Retinal pigment epithelial cell (primary cell): ENCODE results near the gene MAS1L.

Source experiments
- DNase-seq: peaks from one replicate; pipeline ENCODE4 v3.0.0-alpha.2; 2010; ENCODE audit warnings: low read depth
- H3K4me3 ChIP-seq: 2 replicates; pipeline ENCODE4 v1.5.1; 2011; ENCODE audit warnings: mild to moderate bottlenecking, low read length, control low read depth, moderate library complexity
- TF ChIP-seq, protein P1 (sequence below): conservative IDR thresholded peaks from 2 replicates; pipeline ENCODE4 v1.5.1; 2011; ENCODE audit warnings: low read depth, low read length, control low read depth, inconsistent platforms

The MAS1L gene

GRCh38 chr6:29474996-29475395 is 12.8 kb downstream of the MAS1L start:
- H3K4me3 ChIP-seq: no peak overlapping the region
- TF ChIP-seq, protein P1, sequence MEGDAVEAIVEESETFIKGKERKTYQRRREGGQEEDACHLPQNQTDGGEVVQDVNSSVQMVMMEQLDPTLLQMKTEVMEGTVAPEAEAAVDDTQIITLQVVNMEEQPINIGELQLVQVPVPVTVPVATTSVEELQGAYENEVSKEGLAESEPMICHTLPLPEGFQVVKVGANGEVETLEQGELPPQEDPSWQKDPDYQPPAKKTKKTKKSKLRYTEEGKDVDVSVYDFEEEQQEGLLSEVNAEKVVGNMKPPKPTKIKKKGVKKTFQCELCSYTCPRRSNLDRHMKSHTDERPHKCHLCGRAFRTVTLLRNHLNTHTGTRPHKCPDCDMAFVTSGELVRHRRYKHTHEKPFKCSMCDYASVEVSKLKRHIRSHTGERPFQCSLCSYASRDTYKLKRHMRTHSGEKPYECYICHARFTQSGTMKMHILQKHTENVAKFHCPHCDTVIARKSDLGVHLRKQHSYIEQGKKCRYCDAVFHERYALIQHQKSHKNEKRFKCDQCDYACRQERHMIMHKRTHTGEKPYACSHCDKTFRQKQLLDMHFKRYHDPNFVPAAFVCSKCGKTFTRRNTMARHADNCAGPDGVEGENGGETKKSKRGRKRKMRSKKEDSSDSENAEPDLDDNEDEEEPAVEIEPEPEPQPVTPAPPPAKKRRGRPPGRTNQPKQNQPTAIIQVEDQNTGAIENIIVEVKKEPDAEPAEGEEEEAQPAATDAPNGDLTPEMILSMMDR: no peak
- no peak for DNase-seq

DNA sequence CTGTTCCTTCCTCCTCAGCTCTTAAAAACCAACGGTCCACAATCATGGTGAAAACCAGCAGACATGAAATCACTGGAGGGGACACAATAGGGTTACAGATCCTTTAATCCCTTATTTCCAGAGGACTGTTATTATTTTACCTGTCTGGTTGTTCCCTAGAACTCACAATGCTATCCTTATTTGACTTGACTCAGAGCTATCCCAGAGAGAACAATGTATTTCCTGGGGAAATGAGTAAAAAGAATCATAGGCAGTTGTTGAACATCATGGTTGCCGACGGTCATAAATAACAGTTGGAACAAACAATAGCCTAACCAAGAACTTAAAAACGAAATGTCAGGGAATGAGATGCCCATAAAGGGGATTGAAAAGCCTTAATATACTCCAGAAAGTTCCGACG is 21.5 kb downstream of the MAS1L start:
- no peak for DNase-seq
- TF ChIP-seq, protein P1: no peak
- H3K4me3 ChIP-seq: no peak overlapping the region

GRCh38 chr6:29465801-29466200 is 22.0 kb downstream of the MAS1L start:
- DNase-seq: no peak
- TF ChIP-seq, protein P1: no peak
- no peak overlapping the region for H3K4me3 ChIP-seq

DNA sequence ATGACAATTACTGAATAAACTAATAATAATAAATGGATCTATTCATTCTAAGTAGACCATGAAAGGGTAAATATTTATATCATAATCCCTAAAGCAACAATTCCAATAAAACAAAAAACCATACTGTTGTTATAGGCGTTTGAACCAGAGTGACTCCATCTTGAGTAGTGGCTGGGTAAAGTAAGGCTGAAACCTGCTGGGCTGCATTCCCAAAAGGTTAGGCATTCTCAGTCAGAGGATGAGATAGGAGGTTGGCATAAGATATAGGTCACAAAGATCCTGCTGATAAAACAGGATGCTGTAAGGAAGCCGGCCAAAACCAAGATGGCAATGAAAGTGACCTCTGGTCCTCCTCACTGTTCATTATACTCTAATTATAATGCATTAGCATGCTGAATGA is 22.5 kb downstream of the MAS1L start:
- no peak overlapping the region for H3K4me3 ChIP-seq
- DNase-seq: no peak
- TF ChIP-seq, protein P1: no peak

DNA sequence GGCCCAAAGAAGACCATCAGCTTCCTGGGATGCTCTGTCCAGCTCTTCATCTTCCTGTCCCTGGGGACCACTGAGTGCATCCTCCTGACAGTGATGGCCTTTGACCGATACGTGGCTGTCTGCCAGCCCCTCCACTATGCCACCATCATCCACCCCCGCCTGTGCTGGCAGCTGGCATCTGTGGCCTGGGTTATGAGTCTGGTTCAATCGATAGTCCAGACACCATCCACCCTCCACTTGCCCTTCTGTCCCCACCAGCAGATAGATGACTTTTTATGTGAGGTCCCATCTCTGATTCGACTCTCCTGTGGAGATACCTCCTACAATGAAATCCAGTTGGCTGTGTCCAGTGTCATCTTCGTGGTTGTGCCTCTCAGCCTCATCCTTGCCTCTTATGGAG is 25.7 kb downstream of the MAS1L start:
- H3K4me3 ChIP-seq: no peak overlapping the region
- TF ChIP-seq, protein P1: no peak
- DNase-seq: no peak

DNA sequence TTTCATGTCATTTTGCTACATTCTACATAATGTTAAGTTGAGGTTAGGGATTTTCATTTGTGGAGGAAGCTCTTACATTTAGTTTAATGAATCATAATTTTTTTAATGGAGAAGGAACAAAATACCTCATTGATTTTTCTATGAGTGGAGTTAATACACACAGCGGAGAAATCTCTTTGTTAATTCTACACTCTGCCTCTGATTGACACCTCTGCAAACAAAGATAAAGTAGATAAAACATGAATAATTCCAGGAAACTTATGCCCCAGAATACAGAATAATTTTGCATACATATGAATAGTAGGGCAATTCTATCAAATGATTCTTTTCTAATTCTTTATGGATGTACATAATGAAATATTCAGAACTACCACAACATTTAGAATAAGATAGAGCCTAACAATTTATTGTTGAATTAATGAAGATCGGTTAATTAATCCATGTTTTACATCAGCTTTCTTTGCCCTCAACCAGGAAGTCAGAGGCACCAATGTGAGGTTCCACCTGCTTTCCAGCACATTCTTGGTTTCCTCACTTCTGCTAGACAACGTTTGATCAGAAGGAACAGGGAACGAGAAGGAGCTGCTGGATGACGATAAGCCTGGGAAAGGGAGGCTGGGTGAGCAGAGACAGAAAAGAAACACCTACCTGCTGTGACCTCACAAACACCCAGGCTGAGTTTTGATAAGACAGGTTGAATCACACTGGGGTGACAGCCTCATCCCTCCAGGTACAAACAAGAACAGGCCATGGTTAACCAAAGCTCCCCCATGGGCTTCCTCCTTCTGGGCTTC is 26.5 kb downstream of the MAS1L start:
- no peak overlapping the region for H3K4me3 ChIP-seq
- no peak for DNase-seq
- TF ChIP-seq, protein P1: no peak

GRCh38 chr6:29456971-29457370 is 30.8 kb downstream of the MAS1L start, which contains the start of the genes OR11A1 and OR2H1:
Gene OR11A1, minus strand, starts transcription at chr6:29457071. Its CDS starts 29,430 bp downstream, at chr6:29427641.
Gene OR2H1, plus strand, starts transcription at chr6:29457155. Its CDS starts 4,615 bp downstream, at chr6:29461770.
- TF ChIP-seq, protein P1: no peak
- H3K4me3 ChIP-seq: no peak within 1 kb of the TSS
- no peak for DNase-seq
